Measurements from ENCODE around the gene NECAB2. TPM values are rescaled to one million over a fixed set of nuclear protein-coding genes. Genes with fewer than 3 reads are reported as not detected.

Gene NECAB2
- total RNA-seq, 1 donor from 2014 or later: 1.2 TPM

DNA sequence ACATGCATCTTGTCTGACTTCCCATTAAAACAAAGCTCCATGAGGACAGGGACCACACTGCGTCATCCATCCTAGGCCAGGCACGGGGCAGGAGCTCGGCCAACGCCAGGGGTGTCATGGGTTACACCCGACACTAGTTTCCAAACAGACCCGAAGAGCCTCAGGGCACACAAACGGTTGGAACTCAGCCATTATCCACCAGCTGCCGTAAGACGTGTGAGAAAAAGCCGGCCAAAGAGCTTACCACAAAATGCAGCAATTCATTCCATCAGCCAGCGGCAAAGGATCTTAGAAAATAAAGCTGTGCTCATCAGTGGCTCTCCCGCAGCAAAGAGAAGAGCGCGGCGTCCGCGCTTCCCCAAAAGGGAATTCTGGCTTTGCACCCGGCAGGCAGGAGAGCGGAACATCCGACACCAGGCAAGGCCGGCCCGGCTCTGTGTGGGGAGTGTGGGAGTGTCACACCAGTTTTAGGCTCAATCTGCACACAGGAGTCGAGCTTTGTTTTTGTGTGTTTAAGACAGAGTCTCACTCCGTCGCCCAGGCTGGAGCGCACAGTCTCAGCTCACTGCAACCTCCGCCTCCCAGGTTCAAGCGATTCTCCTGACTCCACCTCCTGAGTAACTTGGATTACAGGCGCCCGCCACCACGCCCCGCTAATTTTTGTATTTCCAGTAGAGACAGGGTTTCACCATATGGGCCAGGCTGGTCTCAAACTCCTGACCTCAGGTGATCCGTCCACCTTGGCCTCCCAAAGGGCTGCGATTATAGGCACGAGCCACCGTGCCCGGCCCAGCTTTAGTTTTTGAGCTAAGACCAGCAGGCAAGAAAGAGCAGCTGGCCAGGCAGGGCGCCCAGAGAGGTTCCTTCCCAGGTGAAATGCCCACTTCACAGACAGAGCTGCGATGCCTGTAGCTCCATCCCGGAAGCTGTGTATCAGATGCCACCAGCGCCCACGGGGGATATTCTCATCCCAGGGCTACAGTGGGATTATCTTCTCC lies 73.1 kb downstream of the NECAB2 start:
- peaks cover 9% of the 10 kb centered on the region for H3K27me3 Mint-ChIP-seq (ENCODE audit: unreplicated experiment)
- TF ChIP-seq, protein P1, sequence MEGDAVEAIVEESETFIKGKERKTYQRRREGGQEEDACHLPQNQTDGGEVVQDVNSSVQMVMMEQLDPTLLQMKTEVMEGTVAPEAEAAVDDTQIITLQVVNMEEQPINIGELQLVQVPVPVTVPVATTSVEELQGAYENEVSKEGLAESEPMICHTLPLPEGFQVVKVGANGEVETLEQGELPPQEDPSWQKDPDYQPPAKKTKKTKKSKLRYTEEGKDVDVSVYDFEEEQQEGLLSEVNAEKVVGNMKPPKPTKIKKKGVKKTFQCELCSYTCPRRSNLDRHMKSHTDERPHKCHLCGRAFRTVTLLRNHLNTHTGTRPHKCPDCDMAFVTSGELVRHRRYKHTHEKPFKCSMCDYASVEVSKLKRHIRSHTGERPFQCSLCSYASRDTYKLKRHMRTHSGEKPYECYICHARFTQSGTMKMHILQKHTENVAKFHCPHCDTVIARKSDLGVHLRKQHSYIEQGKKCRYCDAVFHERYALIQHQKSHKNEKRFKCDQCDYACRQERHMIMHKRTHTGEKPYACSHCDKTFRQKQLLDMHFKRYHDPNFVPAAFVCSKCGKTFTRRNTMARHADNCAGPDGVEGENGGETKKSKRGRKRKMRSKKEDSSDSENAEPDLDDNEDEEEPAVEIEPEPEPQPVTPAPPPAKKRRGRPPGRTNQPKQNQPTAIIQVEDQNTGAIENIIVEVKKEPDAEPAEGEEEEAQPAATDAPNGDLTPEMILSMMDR (IDR thresholded peaks at IDR 0.05; ENCODE audit: unreplicated experiment): no peak
- peaks cover 8% of the 10 kb centered on the region for H3K4me1 Mint-ChIP-seq (ENCODE audit: unreplicated experiment)
- no peak overlapping the region for H3K27ac Mint-ChIP-seq (ENCODE audit: unreplicated experiment)
- H3K9me3 Mint-ChIP-seq (ENCODE audit: unreplicated experiment): no peaks in the 10 kb centered on the region
- H3K36me3 Mint-ChIP-seq (ENCODE audit: low read depth, unreplicated experiment): no peaks in the 10 kb centered on the region
- H3K4me3 Mint-ChIP-seq (ENCODE audit: unreplicated experiment): no peak overlapping the region
- no peak for DNase-seq (ENCODE audit: low spot score)

GRCh38 chr16:84041881-84042280 lies 73.8 kb downstream of the NECAB2 start:
- Mint-ChIP-seq H3K4me3 (ENCODE audit: unreplicated experiment) (no peak overlapping the region), H3K4me1 (ENCODE audit: unreplicated experiment) (peaks cover 8% of the 10 kb centered on the region), H3K27ac (ENCODE audit: unreplicated experiment) (no peak overlapping the region), H3K27me3 (ENCODE audit: unreplicated experiment) (peaks cover 10% of the 10 kb centered on the region), H3K9me3 (ENCODE audit: unreplicated experiment) (no peaks in the 10 kb centered on the region), H3K36me3 (ENCODE audit: low read depth, unreplicated experiment) (no peaks in the 10 kb centered on the region)
- TF ChIP-seq, protein P1 (IDR thresholded peaks at IDR 0.05; ENCODE audit: unreplicated experiment): no peak
- no peak for DNase-seq (ENCODE audit: low spot score)

- peaks cover 12% of the 10 kb centered on the region for H3K27me3 Mint-ChIP-seq (ENCODE audit: unreplicated experiment)
- no peak for DNase-seq (ENCODE audit: low spot score)
- TF ChIP-seq, protein P1 (IDR thresholded peaks at IDR 0.05; ENCODE audit: unreplicated experiment): no peak
- H3K9me3 Mint-ChIP-seq (ENCODE audit: unreplicated experiment): no peaks in the 10 kb centered on the region
- H3K4me1 Mint-ChIP-seq (ENCODE audit: unreplicated experiment): peaks cover 8% of the 10 kb centered on the region
- H3K4me3 Mint-ChIP-seq (ENCODE audit: unreplicated experiment): no peak within 1 kb of the TSS
- H3K27ac Mint-ChIP-seq (ENCODE audit: unreplicated experiment): no peak within 1 kb of the TSS
- no peaks in the 10 kb centered on the region for H3K36me3 Mint-ChIP-seq (ENCODE audit: low read depth, unreplicated experiment)
Observed at GRCh38 chr16:84042308-84042878, 74.3 kb downstream of the NECAB2 start, which contains the start of gene SLC38A8. TSS of gene SLC38A8 (minus strand) at chr16:84042795. CDS start at chr16:84042157, 638 bp downstream.

DNA sequence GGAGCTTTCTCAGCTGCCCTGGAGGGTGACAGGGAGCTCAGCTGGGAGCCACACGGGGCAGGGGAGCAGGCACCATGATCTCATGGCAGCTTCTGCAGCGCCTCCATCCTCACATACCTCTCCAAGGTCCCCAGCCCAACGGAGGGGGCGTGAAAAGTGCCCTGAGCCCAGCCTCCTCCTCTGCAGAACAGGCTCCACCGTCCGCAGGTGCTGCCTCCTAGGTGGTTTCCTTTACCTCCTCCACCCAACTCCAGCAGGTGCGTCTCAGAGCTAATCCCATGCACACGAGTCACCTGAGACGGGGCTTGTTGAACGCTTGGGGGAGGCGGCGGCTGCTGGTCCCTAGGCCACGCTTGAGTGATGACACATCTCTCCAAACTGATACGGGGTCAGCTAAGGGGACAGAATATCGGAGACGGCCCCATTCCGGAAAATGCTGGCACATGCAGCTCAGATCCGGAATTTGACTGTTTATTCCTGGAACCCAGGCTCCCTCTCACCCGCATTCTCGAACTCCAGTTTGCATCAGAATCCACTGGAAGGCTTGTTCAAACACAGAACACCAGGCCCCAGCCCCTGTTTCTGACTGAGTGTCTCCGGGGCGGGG lies 74.9 kb downstream of the NECAB2 start:
- Mint-ChIP-seq H3K27ac (ENCODE audit: unreplicated experiment) (no peak overlapping the region), H3K9me3 (ENCODE audit: unreplicated experiment) (no peaks in the 10 kb centered on the region), H3K4me3 (ENCODE audit: unreplicated experiment) (no peak overlapping the region), H3K4me1 (ENCODE audit: unreplicated experiment) (peaks cover 8% of the 10 kb centered on the region), H3K27me3 (ENCODE audit: unreplicated experiment) (peaks cover 11% of the 10 kb centered on the region), H3K36me3 (ENCODE audit: low read depth, unreplicated experiment) (no peaks in the 10 kb centered on the region)
- no peak for DNase-seq (ENCODE audit: low spot score)
- TF ChIP-seq, protein P1 (IDR thresholded peaks at IDR 0.05; ENCODE audit: unreplicated experiment): no peak
